Esophagus squamous epithelium (tissue), 4 donors: ENCODE measurements around the gene METTL24.

ENCODE experiments used
- POLR2A ChIP-seq, 4 donors: fragments of 450-650 bp; IDR thresholded peaks; one replicate each; pipeline ENCODE4 v1.6.1; 2017; ENCODE audit warnings: antibody characterized with exemption in 4 of 4, mild to moderate bottlenecking in 4 of 4, moderate library complexity in 3 of 4
- TF ChIP-seq, protein P1 (sequence below), 6 experiments: fragments of 450-650 bp in 4 of 6; fragments of 200-600 bp in 2 of 6; sonication (generic) in 2 of 6; IDR thresholded peaks; one replicate each; pipeline ENCODE4 v1.5.1; 2016 to 2019; ENCODE audit warnings: antibody characterized with exemption in 6 of 6, mild to moderate bottlenecking in 4 of 6, moderate library complexity in 4 of 6

DNA sequence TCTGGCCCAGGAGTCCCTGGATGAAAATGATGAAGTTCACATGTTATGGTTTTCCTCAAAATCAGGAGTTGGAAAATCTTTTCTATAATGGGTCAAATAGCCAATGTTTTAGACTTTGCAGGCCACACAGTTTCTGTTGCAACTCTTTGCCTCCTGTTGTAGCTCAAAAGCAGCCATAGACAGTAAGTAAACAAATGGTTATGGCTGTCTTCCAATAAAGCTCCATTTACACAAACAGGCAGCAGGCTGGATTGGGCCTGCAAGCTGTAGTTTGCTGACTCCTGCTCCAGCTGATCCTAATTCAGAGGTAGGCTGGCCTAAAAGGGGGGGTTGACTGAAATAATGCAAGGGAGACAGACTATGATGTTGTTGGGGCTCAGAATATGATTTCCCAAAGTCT lies 33.0 kb downstream of the METTL24 start:
- TF ChIP-seq, protein P1, sequence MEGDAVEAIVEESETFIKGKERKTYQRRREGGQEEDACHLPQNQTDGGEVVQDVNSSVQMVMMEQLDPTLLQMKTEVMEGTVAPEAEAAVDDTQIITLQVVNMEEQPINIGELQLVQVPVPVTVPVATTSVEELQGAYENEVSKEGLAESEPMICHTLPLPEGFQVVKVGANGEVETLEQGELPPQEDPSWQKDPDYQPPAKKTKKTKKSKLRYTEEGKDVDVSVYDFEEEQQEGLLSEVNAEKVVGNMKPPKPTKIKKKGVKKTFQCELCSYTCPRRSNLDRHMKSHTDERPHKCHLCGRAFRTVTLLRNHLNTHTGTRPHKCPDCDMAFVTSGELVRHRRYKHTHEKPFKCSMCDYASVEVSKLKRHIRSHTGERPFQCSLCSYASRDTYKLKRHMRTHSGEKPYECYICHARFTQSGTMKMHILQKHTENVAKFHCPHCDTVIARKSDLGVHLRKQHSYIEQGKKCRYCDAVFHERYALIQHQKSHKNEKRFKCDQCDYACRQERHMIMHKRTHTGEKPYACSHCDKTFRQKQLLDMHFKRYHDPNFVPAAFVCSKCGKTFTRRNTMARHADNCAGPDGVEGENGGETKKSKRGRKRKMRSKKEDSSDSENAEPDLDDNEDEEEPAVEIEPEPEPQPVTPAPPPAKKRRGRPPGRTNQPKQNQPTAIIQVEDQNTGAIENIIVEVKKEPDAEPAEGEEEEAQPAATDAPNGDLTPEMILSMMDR (IDR thresholded peaks at IDR 0.05): no peak
- no peak for TF ChIP-seq POLR2A (IDR thresholded peaks at IDR 0.05)
